SH-SY5Y (cell line): ENCODE measurements around the gene ITSN1.

Experiments used
- GATA2 ChIP-seq: IDR thresholded peaks from 2 replicates; pipeline ENCODE4 v1.6.1; 2011; ENCODE audit warnings: mild to moderate bottlenecking, low read depth, low read length
- GATA3 ChIP-seq: IDR thresholded peaks from 2 replicates; pipeline ENCODE4 v1.6.1; 2011; ENCODE audit warnings: low read depth, mild to moderate bottlenecking, low read length, moderate library complexity

- TF ChIP-seq GATA2 (no peak), GATA3 (no peak)
These were observed 256.9 kb downstream of the ITSN1 start for GRCh38 chr21:33899199-33899598.
